ENCODE data around the gene HIC1.

- no peak for TF ChIP-seq POLR2A (IDR thresholded peaks at IDR 0.05)
- TF ChIP-seq, protein P1, sequence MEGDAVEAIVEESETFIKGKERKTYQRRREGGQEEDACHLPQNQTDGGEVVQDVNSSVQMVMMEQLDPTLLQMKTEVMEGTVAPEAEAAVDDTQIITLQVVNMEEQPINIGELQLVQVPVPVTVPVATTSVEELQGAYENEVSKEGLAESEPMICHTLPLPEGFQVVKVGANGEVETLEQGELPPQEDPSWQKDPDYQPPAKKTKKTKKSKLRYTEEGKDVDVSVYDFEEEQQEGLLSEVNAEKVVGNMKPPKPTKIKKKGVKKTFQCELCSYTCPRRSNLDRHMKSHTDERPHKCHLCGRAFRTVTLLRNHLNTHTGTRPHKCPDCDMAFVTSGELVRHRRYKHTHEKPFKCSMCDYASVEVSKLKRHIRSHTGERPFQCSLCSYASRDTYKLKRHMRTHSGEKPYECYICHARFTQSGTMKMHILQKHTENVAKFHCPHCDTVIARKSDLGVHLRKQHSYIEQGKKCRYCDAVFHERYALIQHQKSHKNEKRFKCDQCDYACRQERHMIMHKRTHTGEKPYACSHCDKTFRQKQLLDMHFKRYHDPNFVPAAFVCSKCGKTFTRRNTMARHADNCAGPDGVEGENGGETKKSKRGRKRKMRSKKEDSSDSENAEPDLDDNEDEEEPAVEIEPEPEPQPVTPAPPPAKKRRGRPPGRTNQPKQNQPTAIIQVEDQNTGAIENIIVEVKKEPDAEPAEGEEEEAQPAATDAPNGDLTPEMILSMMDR (IDR thresholded peaks at IDR 0.05) = no peak
Measured at GRCh38 chr17:2018716-2019510, 36.0 kb upstream of the HIC1 start.

Data from sigmoid colon (tissue), 3 donors.